ENCODE measurements around the gene EPN1.

Gene EPN1

DNA sequence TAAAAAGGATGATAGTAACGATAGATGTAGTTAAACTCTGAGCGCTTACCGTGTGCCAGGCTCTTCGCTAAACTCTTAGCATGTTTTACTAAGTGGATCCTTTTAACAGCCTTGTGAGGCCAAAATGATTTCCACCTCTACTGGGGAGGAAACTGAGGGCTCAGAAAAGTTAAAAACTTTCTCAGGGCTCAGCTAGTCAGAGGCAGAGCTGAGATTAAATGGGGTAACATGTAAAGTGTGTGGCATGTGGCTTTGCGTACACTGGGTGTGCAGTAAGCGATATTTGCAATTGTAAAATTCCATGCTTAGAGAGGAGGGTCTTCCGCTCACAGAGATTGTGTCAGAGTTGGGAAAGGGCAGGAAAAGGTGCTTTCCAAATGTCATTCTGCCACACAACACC, 18.5 kb upstream of the EPN1 start:
- no peaks in the 10 kb centered on the region for H3K9me3 ChIP-seq (ENCODE audit: control insufficient read depth, low read length)
- H3K27me3 ChIP-seq (ENCODE audit: control insufficient read depth, insufficient read depth, low read length) = no peaks in the 10 kb centered on the region
- peak overlapping the region; percentile 16 for H3K4me3 ChIP-seq (ENCODE audit: low read length)
- peaks cover 34% of the 10 kb centered on the region for H3K4me1 ChIP-seq (ENCODE audit: control insufficient read depth, insufficient read depth, low read length)
- H3K9ac ChIP-seq (ENCODE audit: low read length) = peak overlapping the region; percentile 78
- H3K36me3 ChIP-seq (ENCODE audit: control insufficient read depth, insufficient read depth, low read length) = peaks cover 9% of the 10 kb centered on the region

DNA sequence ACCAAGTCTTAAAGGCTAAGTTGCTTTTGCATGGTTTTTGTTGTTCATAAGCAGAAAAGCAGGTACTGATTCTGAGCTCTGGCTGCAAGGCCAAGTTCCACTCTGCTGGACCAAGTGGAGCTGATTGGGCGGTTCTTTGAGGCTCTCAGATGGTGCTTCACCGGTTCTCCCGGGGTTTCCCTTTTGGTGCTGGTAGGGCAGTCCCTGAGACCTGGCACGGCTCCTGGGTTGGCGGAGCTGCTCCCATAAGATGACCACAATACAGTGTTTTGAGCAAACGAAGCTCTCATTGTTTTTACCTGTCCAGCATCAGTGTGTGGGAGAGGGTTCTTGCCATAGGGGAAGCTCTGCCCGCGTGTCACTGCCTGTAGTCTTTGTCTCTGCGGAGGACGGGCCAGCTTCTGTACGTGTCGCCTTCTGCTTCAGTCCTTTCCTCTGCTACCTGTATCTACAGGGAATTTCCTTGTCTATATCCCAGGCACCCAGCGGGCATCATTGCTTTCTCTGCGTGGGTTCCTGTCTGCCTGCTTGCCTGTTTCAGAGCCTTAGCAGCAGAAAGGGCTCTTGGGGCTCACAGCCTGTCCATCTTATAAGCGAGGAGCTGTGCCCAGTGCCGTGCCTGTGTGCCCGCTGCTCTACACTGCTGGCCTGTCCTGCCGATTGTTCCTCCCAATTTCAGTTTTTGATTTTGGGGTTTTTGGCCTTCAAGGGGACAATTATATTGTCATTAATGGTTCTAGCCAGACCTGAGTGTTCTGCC, 17.9 kb upstream of the EPN1 start:
- Histone ChIP-seq H3K27me3 (ENCODE audit: control insufficient read depth, insufficient read depth, low read length) (no peaks in the 10 kb centered on the region), H3K9ac (ENCODE audit: low read length) (peak overlapping the region; percentile 78), H3K9me3 (ENCODE audit: control insufficient read depth, low read length) (no peaks in the 10 kb centered on the region), H3K36me3 (ENCODE audit: control insufficient read depth, insufficient read depth, low read length) (peaks cover 9% of the 10 kb centered on the region), H3K4me1 (ENCODE audit: control insufficient read depth, insufficient read depth, low read length) (peaks cover 34% of the 10 kb centered on the region), H3K4me3 (ENCODE audit: low read length) (peak overlapping the region; percentile 16)

DNA sequence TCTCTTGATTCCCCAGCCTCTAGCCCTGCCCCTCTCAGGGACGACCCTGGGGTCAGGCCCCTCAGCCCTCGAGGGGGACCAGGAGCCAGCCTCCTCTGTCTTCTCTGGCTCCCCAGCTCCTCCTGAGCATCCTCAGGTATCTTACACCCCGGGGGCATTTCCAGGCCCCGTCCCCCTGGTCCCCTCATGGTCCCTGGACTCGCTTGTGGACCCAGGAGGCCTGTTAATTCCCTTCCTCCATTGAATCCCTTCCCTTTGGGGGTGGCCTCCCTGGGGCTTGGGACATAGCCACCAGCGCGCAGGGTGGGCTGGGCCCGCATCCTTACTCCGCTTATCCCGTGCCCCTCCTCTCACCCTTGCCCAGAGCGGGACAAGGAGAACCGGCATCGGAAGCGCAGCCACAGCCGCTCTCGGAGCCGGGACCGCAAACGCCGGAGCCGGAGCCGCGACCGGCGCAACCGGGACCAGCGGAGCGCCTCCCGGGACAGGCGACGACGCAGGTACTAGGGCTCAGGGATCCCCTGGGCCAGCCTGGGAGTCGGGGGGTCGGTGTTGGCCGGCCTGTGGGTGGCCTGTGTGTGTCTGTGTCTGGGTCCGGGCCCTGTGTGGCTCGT, 16.1 kb upstream of the EPN1 start:
- Histone ChIP-seq H3K36me3 (ENCODE audit: control insufficient read depth, insufficient read depth, low read length) (peaks cover 22% of the 10 kb centered on the region), H3K9ac (ENCODE audit: low read length) (no peak overlapping the region), H3K9me3 (ENCODE audit: control insufficient read depth, low read length) (no peaks in the 10 kb centered on the region), H3K27me3 (ENCODE audit: control insufficient read depth, insufficient read depth, low read length) (no peaks in the 10 kb centered on the region), H3K4me1 (ENCODE audit: control insufficient read depth, insufficient read depth, low read length) (peaks cover 34% of the 10 kb centered on the region), H3K4me3 (ENCODE audit: low read length) (no peak overlapping the region)

GRCh38 chr19:55659822-55660221, 15.2 kb upstream of the EPN1 start:
- H3K9me3 ChIP-seq (ENCODE audit: control insufficient read depth, low read length) = no peaks in the 10 kb centered on the region
- no peak overlapping the region for H3K9ac ChIP-seq (ENCODE audit: low read length)
- no peak overlapping the region for H3K4me3 ChIP-seq (ENCODE audit: low read length)
- H3K4me1 ChIP-seq (ENCODE audit: control insufficient read depth, insufficient read depth, low read length) = peaks cover 34% of the 10 kb centered on the region
- peaks cover 23% of the 10 kb centered on the region for H3K36me3 ChIP-seq (ENCODE audit: control insufficient read depth, insufficient read depth, low read length)
- H3K27me3 ChIP-seq (ENCODE audit: control insufficient read depth, insufficient read depth, low read length) = no peaks in the 10 kb centered on the region

DNA sequence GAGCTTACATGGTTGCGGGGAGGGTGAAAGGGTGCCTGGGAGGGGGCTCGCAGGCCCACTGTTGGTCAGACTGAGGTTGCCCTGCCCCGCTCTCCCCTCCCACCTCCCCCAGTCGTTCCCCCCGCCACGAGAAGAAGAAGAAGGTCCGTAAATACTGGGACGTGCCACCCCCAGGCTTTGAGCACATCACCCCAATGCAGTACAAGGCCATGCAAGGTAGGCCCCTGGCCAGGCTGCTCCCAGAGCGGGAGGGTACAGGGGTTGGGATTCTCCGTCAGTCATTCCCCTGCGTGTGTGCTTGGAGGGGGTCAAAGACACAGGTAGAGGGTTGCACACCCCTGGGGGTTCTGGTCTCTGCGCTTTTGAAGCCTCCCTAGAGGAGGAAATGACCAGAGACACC, 14.6 kb upstream of the EPN1 start:
- Histone ChIP-seq H3K27me3 (ENCODE audit: control insufficient read depth, insufficient read depth, low read length) (no peaks in the 10 kb centered on the region), H3K36me3 (ENCODE audit: control insufficient read depth, insufficient read depth, low read length) (peaks cover 23% of the 10 kb centered on the region), H3K4me3 (ENCODE audit: low read length) (no peak overlapping the region), H3K9ac (ENCODE audit: low read length) (no peak overlapping the region), H3K4me1 (ENCODE audit: control insufficient read depth, insufficient read depth, low read length) (peaks cover 34% of the 10 kb centered on the region), H3K9me3 (ENCODE audit: control insufficient read depth, low read length) (no peaks in the 10 kb centered on the region)

DNA sequence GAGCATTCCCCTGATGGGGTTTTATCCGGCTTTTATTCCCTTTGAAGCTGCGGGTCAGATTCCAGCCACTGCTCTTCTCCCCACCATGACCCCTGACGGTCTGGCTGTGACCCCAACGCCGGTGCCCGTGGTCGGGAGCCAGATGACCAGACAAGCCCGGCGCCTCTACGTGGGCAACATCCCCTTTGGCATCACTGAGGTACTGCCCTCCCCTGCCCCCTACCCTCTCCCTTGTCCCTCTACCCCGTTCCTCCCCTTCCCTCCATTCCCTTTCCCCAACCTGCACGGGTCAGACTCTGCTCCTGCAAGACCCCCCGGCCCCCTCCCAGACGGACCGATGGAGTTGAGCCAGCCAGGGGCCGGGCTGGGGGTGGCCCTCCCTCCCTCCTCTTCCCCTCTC, 14.0 kb upstream of the EPN1 start:
- Histone ChIP-seq H3K36me3 (ENCODE audit: control insufficient read depth, insufficient read depth, low read length) (peaks cover 25% of the 10 kb centered on the region), H3K27me3 (ENCODE audit: control insufficient read depth, insufficient read depth, low read length) (no peaks in the 10 kb centered on the region), H3K4me1 (ENCODE audit: control insufficient read depth, insufficient read depth, low read length) (peaks cover 29% of the 10 kb centered on the region), H3K9ac (ENCODE audit: low read length) (no peak overlapping the region), H3K4me3 (ENCODE audit: low read length) (no peak overlapping the region), H3K9me3 (ENCODE audit: control insufficient read depth, low read length) (no peaks in the 10 kb centered on the region)

DNA sequence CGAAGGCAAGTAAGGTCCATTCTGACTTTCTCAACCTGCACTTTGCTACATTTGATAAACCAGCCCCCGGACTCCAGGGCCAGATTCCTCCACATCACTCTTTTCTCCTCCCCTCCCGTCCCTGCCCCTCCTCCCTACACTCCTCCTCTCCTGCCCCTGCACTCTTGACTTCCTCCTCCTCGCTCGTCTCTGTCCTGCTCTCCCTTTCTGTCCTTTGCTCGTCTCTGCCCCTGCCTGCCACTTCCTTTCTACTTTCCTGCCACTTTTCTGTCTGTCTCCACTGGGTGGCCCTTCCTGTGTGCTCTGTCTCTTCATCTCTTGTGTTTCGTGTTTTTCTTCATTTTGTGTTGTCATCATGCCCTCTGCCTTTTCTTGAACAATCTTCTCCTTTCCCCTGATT, 13.2 kb upstream of the EPN1 start:
- H3K36me3 ChIP-seq (ENCODE audit: control insufficient read depth, insufficient read depth, low read length) = peaks cover 33% of the 10 kb centered on the region
- H3K9ac ChIP-seq (ENCODE audit: low read length) = no peak overlapping the region
- H3K9me3 ChIP-seq (ENCODE audit: control insufficient read depth, low read length) = no peaks in the 10 kb centered on the region
- H3K4me3 ChIP-seq (ENCODE audit: low read length) = no peak overlapping the region
- H3K27me3 ChIP-seq (ENCODE audit: control insufficient read depth, insufficient read depth, low read length) = no peaks in the 10 kb centered on the region
- H3K4me1 ChIP-seq (ENCODE audit: control insufficient read depth, insufficient read depth, low read length) = peaks cover 24% of the 10 kb centered on the region

DNA sequence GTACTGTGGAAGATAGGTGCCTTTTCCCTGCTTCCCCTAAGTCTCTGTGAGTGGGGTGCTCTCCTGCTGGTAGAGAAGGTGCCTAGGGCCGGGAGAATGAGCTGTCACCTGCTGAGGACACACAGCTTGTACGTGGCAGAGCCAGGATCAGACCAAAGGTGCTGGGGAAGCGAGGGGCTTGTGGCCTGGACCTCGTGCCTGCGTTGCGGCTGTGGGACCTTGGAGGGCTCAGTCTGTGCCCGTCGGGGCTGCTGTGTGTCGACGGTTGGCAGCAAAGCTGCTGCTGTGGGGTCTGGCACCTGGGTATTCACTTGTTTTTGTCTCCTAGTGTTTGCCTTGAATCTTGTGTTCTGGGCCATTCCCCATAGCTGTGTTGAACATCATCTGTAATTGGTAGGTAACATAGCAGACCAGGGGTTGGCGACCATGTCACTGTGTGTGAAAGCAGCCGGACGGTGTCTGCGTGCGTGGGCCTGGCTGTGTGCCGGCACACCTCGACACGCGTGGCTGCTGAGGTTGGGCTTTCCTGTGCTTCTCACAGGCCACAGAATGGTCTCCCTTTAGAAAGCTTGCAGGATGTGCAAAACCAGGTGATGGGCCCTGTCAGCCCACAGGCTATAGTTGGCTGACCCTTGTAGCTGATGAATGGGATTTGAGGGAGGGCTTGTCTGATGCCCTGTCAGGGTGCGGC, 11.0 kb upstream of the EPN1 start:
- H3K9ac ChIP-seq (ENCODE audit: low read length) = no peak overlapping the region
- H3K9me3 ChIP-seq (ENCODE audit: control insufficient read depth, low read length) = no peaks in the 10 kb centered on the region
- H3K4me1 ChIP-seq (ENCODE audit: control insufficient read depth, insufficient read depth, low read length) = peaks cover 23% of the 10 kb centered on the region
- H3K27me3 ChIP-seq (ENCODE audit: control insufficient read depth, insufficient read depth, low read length) = no peaks in the 10 kb centered on the region
- peaks cover 43% of the 10 kb centered on the region for H3K36me3 ChIP-seq (ENCODE audit: control insufficient read depth, insufficient read depth, low read length)
- no peak overlapping the region for H3K4me3 ChIP-seq (ENCODE audit: low read length)

GRCh38 chr19:55666343-55667005, 8.6 kb upstream of the EPN1 start:
- peaks cover 23% of the 10 kb centered on the region for H3K4me1 ChIP-seq (ENCODE audit: control insufficient read depth, insufficient read depth, low read length)
- no peaks in the 10 kb centered on the region for H3K9me3 ChIP-seq (ENCODE audit: control insufficient read depth, low read length)
- no peak overlapping the region for H3K9ac ChIP-seq (ENCODE audit: low read length)
- H3K36me3 ChIP-seq (ENCODE audit: control insufficient read depth, insufficient read depth, low read length) = peaks cover 39% of the 10 kb centered on the region
- H3K4me3 ChIP-seq (ENCODE audit: low read length) = no peak overlapping the region
- H3K27me3 ChIP-seq (ENCODE audit: control insufficient read depth, insufficient read depth, low read length) = no peaks in the 10 kb centered on the region

DNA sequence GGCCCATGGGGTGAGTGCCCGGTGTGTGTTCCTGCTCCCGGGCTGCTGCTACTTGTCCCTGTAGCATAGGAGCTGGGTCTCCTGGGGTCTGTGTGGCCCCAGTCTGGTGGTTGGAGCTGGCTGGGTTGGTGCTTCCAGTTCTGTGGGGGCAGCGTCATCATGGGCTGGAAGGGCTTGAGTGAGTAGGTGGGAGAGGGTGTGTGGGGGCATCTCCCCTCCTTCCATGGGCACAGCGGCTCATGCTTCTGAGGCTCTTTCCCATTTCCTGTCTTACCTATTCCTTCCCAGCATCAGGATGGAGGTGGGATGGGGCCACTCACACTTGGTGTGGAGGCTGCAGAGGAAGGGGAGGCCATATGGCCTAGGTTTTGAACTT, 8.0 kb upstream of the EPN1 start:
- Histone ChIP-seq H3K9me3 (ENCODE audit: control insufficient read depth, low read length) (no peaks in the 10 kb centered on the region), H3K4me3 (ENCODE audit: low read length) (no peak overlapping the region), H3K27me3 (ENCODE audit: control insufficient read depth, insufficient read depth, low read length) (no peaks in the 10 kb centered on the region), H3K9ac (ENCODE audit: low read length) (peak overlapping the region; percentile 28), H3K4me1 (ENCODE audit: control insufficient read depth, insufficient read depth, low read length) (peaks cover 23% of the 10 kb centered on the region), H3K36me3 (ENCODE audit: control insufficient read depth, insufficient read depth, low read length) (peaks cover 39% of the 10 kb centered on the region)

DNA sequence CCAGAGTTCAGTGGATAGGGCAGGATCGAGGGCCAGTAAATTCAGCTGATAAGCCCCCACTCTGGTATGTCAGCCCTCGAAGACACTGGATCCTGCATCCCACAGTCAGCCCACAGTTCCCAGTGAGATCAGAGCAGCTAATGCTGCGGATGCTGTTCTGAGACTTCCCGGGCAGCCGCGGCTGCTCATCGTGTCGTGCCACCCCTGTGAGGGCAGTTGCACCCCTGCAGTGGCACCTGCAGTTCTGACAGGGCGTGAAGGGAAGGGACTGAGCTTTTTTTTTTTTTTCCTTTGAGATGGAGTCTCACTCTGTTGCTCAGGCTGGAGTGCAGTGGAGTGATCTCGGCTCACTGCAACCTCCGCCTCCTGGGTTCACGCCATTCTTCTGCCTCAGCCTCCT, 7.5 kb upstream of the EPN1 start:
- H3K9me3 ChIP-seq (ENCODE audit: control insufficient read depth, low read length) = no peaks in the 10 kb centered on the region
- H3K4me1 ChIP-seq (ENCODE audit: control insufficient read depth, insufficient read depth, low read length) = peaks cover 23% of the 10 kb centered on the region
- no peaks in the 10 kb centered on the region for H3K27me3 ChIP-seq (ENCODE audit: control insufficient read depth, insufficient read depth, low read length)
- no peak overlapping the region for H3K4me3 ChIP-seq (ENCODE audit: low read length)
- H3K9ac ChIP-seq (ENCODE audit: low read length) = peak overlapping the region; percentile 28
- H3K36me3 ChIP-seq (ENCODE audit: control insufficient read depth, insufficient read depth, low read length) = peaks cover 39% of the 10 kb centered on the region

GRCh38 chr19:55667958-55668357, 7.1 kb upstream of the EPN1 start:
- Histone ChIP-seq H3K9me3 (ENCODE audit: control insufficient read depth, low read length) (no peaks in the 10 kb centered on the region), H3K4me1 (ENCODE audit: control insufficient read depth, insufficient read depth, low read length) (peaks cover 23% of the 10 kb centered on the region), H3K4me3 (ENCODE audit: low read length) (no peak overlapping the region), H3K9ac (ENCODE audit: low read length) (no peak overlapping the region), H3K27me3 (ENCODE audit: control insufficient read depth, insufficient read depth, low read length) (no peaks in the 10 kb centered on the region), H3K36me3 (ENCODE audit: control insufficient read depth, insufficient read depth, low read length) (peaks cover 36% of the 10 kb centered on the region)

Measured in mucosa of stomach (tissue), 1 donor.